Measurements from ENCODE around the gene MORN5.

MORN5 gene

GRCh38 chr9:122244349-122244748 lies 84.6 kb downstream of the MORN5 start:
- no peak for DNase-seq

- no peak for DNase-seq
Measured at GRCh38 chr9:122246666-122247065, 87.0 kb downstream of the MORN5 start.

- no peak for DNase-seq
Measured at GRCh38 chr9:122248448-122248865, 88.7 kb downstream of the MORN5 start.

Measured in DMS 273 treated with DMSO at 0.1 percent for 48 hours (cell line).